PC-3 (cell line): ENCODE measurements around the gene MTMR8. TPM values are rescaled to one million over a fixed set of nuclear protein-coding genes. Genes with fewer than 3 reads are reported as not detected.

ENCODE experiments used
- ATAC-seq: fragments of 200-7000 bp; cut with Tn5 transposase; 2 replicates; pipeline ENCODE4 v1.9.1; 2020; ENCODE audit warnings: mild to moderate bottlenecking, moderate library complexity
- BruUV-seq: library from RNA; stranded (reverse); fragments of 400-500 nt; replicated peaks from 2 replicates; lab custom pipeline; 2021; lab: Mats Ljungman, UMichigan
- CTCF ChIA-PET: fragments of 300-600 bp; sonication (Branson Sonifier 250); formaldehyde crosslinking; loops from one replicate; lab custom pipeline; 2022; ENCODE audit warnings: antibody characterized with exemption; lab: Charles Lee
- POLR2A ChIA-PET: fragments of 300-600 bp; sonication (Branson Sonifier 250); formaldehyde crosslinking; loops from one replicate; lab custom pipeline; 2022; ENCODE audit warnings: antibody characterized with exemption; ENCODE audit not compliant: unreplicated experiment; lab: Charles Lee
- DNase-seq: peaks from one replicate; pipeline ENCODE4 v3.0.0-alpha.2; 2015
- H2AFZ ChIP-seq: fragments of 300-600 bp; sonication (generic); 2 replicates; pipeline ENCODE4 v1.6.0; 2016; ENCODE audit warnings: antibody characterized with exemption, low read length
- H3F3A ChIP-seq: fragments of 300-600 bp; sonication (generic); one replicate; pipeline ENCODE4 v1.6.0; 2017; ENCODE audit warnings: antibody characterized with exemption, low read length, control low read depth, mild to moderate bottlenecking; ENCODE audit not compliant: unreplicated experiment
- H3K27ac ChIP-seq: fragments of 300-600 bp; sonication (generic); 2 replicates; pipeline ENCODE4 v1.5.1; 2016; ENCODE audit warnings: mild to moderate bottlenecking, low read length
- H3K27me3 ChIP-seq: fragments of 300-600 bp; sonication (generic); 2 replicates; pipeline ENCODE4 v1.6.1; 2016; ENCODE audit warnings: low read length, mixed read lengths
- H3K36me3 ChIP-seq: fragments of 300-600 bp; sonication (generic); 2 replicates; pipeline ENCODE4 v1.6.1; 2016; ENCODE audit warnings: low read depth, mixed run types, low read length, mixed read lengths
- H3K4me1 ChIP-seq: fragments of 300-600 bp; sonication (generic); 2 replicates; pipeline ENCODE4 v1.5.1; 2016; ENCODE audit warnings: low read length; ENCODE audit not compliant: insufficient read depth
- H3K4me2 ChIP-seq: fragments of 300-600 bp; sonication (generic); 2 replicates; pipeline ENCODE4 v1.6.0; 2016; ENCODE audit warnings: low read length
- H3K4me3 ChIP-seq: fragments of 300-600 bp; sonication (generic); 2 replicates; pipeline ENCODE4 v1.5.1; 2016; ENCODE audit warnings: mild to moderate bottlenecking, low read length, mixed read lengths
- H3K79me2 ChIP-seq: fragments of 300-600 bp; sonication (generic); 2 replicates; pipeline ENCODE4 v1.6.1; 2017; ENCODE audit warnings: low read length, mixed read lengths
- H3K9ac ChIP-seq: fragments of 300-600 bp; sonication (generic); 2 replicates; pipeline ENCODE4 v1.6.0; 2016; ENCODE audit warnings: mild to moderate bottlenecking, low read length
- H3K9me2 ChIP-seq: fragments of 300-600 bp; sonication (generic); replicated peaks from 2 replicates; pipeline ENCODE4 v1.6.1; 2016; ENCODE audit warnings: mixed run types, low read length, mixed read lengths
- H3K9me3 ChIP-seq: fragments of 300-600 bp; sonication (generic); 2 replicates; pipeline ENCODE4 v1.6.1; 2016; ENCODE audit warnings: low read length, mixed read lengths
- H4K20me1 ChIP-seq: fragments of 300-600 bp; sonication (generic); 2 replicates; pipeline ENCODE4 v1.6.1; 2016; ENCODE audit warnings: low read length, mixed read lengths
- CTCF ChIP-seq: fragments of 300-600 bp; sonication (generic); conservative IDR thresholded peaks from 2 replicates; pipeline ENCODE4 v1.5.1; 2017; ENCODE audit warnings: antibody characterized with exemption, low read depth, mild to moderate bottlenecking, low read length
- EZH2 ChIP-seq: fragments of 300-600 bp; sonication (generic); IDR thresholded peaks from one replicate; pipeline ENCODE4 v1.6.1; 2017; ENCODE audit warnings: antibody characterized with exemption, mild to moderate bottlenecking, low read length; ENCODE audit not compliant: unreplicated experiment
- EZH2phosphoT487 ChIP-seq: fragments of 300-600 bp; sonication (generic); IDR thresholded peaks from 2 replicates; pipeline ENCODE4 v1.6.1; 2018; ENCODE audit warnings: mild to moderate bottlenecking, antibody characterized with exemption, low read length, borderline replicate concordance
- intact Hi-C: fragments of 100-400 bp; cut with micrococcal nuclease; formaldehyde crosslinking; loops from 2 replicates; pipeline ENCODE4 v1.9.0; 2023
- total RNA-seq: library from RNA; depleted of rRNA; stranded (reverse); fragments of >200 nt; gene quantifications from 2 replicates; pipeline ENCODE4 v1.2.3, GENCODE V29; 2014

MTMR8 gene
- total RNA-seq, 1 experiment from 2014 or later: 0.87 TPM

GRCh38 chrX:64291123-64291522 is 104.1 kb downstream of the MTMR8 start:
- H3K9me3 ChIP-seq: no peaks in the 10 kb centered on the region
- no peaks in the 10 kb centered on the region for H3K27me3 ChIP-seq
- intact Hi-C loops: no loop called here
- H3K9me2 ChIP-seq: no peaks in the 10 kb centered on the region
- H3K4me2 ChIP-seq: no peak overlapping the region
- no peak overlapping the region for H3K4me3 ChIP-seq
- BruUV-seq: no TSS peak
- POLR2A ChIA-PET: no interaction called here
- no peaks in the 10 kb centered on the region for H4K20me1 ChIP-seq
- no peaks in the 10 kb centered on the region for H3K36me3 ChIP-seq
- H3K27ac ChIP-seq: no peak overlapping the region
- no peak for TF ChIP-seq EZH2
- TF ChIP-seq CTCF: no peak
- TF ChIP-seq EZH2phosphoT487: no peak
- no peaks in the 10 kb centered on the region for H3K79me2 ChIP-seq
- ATAC-seq: no peak
- H3K9ac ChIP-seq: no peak overlapping the region
- H3K4me1 ChIP-seq: no peaks in the 10 kb centered on the region
- no peak overlapping the region for H2AFZ ChIP-seq
- DNase-seq: no peak
- H3F3A ChIP-seq: no peaks in the 10 kb centered on the region
- CTCF ChIA-PET: no interaction called here

- H3K9me2 ChIP-seq: no peaks in the 10 kb centered on the region
- DNase-seq: no peak
- intact Hi-C loops: no loop called here
These were observed 130.0 kb downstream of the MTMR8 start for GRCh38 chrX:64265265-64265664.

More at GRCh38 chrX:64265265-64265664, 130.0 kb downstream of the MTMR8 start:
- H3F3A ChIP-seq: no peaks in the 10 kb centered on the region
- no peak for ATAC-seq
- ChIA-PET POLR2A (no interaction called here), CTCF (no interaction called here)
- H3K36me3 ChIP-seq: no peaks in the 10 kb centered on the region
- no peaks in the 10 kb centered on the region for H4K20me1 ChIP-seq
- BruUV-seq: no TSS peak
- no peak overlapping the region for H3K4me3 ChIP-seq
- no peak overlapping the region for H3K27ac ChIP-seq
- no peaks in the 10 kb centered on the region for H3K27me3 ChIP-seq
- TF ChIP-seq CTCF (no peak), EZH2phosphoT487 (no peak), EZH2 (no peak)
- no peak overlapping the region for H2AFZ ChIP-seq
- H3K9ac ChIP-seq: no peak overlapping the region
- H3K4me1 ChIP-seq: no peaks in the 10 kb centered on the region
- H3K79me2 ChIP-seq: no peaks in the 10 kb centered on the region
- no peaks in the 10 kb centered on the region for H3K9me3 ChIP-seq
- no peak overlapping the region for H3K4me2 ChIP-seq
